NCI-H2227 (cell line): ENCODE results near the gene LRP10.
"Not testable (repeated sequence)": the region's sequence is repeated elsewhere in the genome, so short reads cannot be mapped to it uniquely, and the experiment has no call there.

Experiments used
- DNase-seq: peaks from one replicate; lab custom pipeline; 2025; ENCODE audit not compliant: unreplicated experiment; lab: John Stamatoyannopoulos, UW

The LRP10 gene

GRCh38 chr14:22910916-22911315, 39.4 kb downstream of the LRP10 start:
- DNase-seq, result no peak

GRCh38 chr14:22914836-22915235, 43.3 kb downstream of the LRP10 start:
- DNase-seq, result not testable (repeated sequence)

- DNase-seq, result no peak
Measured at GRCh38 chr14:22915886-22916521, 44.5 kb downstream of the LRP10 start.

GRCh38 chr14:22918804-22919600, 47.5 kb downstream of the LRP10 start, which contains the start of gene RBM23:
TSS of gene RBM23 (minus strand) at chr14:22919149.
- peak; percentile 99 for DNase-seq

- no peak for DNase-seq
Measured at GRCh38 chr14:22919601-22919921, 48.0 kb downstream of the LRP10 start.

GRCh38 chr14:22920697-22921096, 49.2 kb downstream of the LRP10 start:
- DNase-seq, result no peak

- DNase-seq, result no peak
Measured at GRCh38 chr14:22922294-22922693, 50.8 kb downstream of the LRP10 start.

- DNase-seq, result no peak
Measured at GRCh38 chr14:22923746-22924145, 52.2 kb downstream of the LRP10 start.

GRCh38 chr14:22925513-22925912, 54.0 kb downstream of the LRP10 start:
- no peak for DNase-seq

- DNase-seq, result no peak
Measured at GRCh38 chr14:22926316-22926715, 54.8 kb downstream of the LRP10 start.

- no peak for DNase-seq
Measured at GRCh38 chr14:22928237-22929103, 56.9 kb downstream of the LRP10 start.

- DNase-seq, result peak; percentile 99
Measured at GRCh38 chr14:22929104-22929960, 57.8 kb downstream of the LRP10 start, which contains the start of gene PRMT5. TSS of gene PRMT5 (minus strand) at chr14:22929376. CDS start at chr14:22929361, 15 bp downstream.

GRCh38 chr14:22929961-22930364, 58.4 kb downstream of the LRP10 start:
- DNase-seq, result no peak
